SK-N-SH (cell line): ENCODE results near the gene UBE3B. TPM values are rescaled to one million over a fixed set of nuclear protein-coding genes. Genes with fewer than 3 reads are reported as not detected.
A peak's percentile ranks its signal among the peaks of the same experiment; 100 is the strongest.

ENCODE experiments used
- CTCF ChIA-PET: fragments of 300-600, 350-600 bp; formaldehyde crosslinking; extraction: SDS; loops from one replicate; lab custom pipeline; 2021; lab: Yijun Ruan, JAX
- POLR2A ChIA-PET: fragments of 350-600 bp; sonication (Branson Sonifier 250); formaldehyde crosslinking; extraction: SDS; loops from one replicate; lab custom pipeline; 2020; ENCODE audit warnings: antibody characterized with exemption, inconsistent platforms; lab: Yijun Ruan, JAX
- DNase-seq: peaks from one replicate; pipeline ENCODE4 v3.0.0; 2012
- H2AFZ ChIP-seq: fragments of 200-600 bp; sonication (generic); 2 replicates; pipeline ENCODE4 v1.8.1; 2016; ENCODE audit warnings: antibody characterized with exemption, mild to moderate bottlenecking, low read depth
- H3F3A ChIP-seq: fragments of 200-600 bp; sonication (generic); replicated peaks from 2 replicates; pipeline ENCODE3; 2016; ENCODE audit warnings: antibody characterized with exemption, mild to moderate bottlenecking; ENCODE audit not compliant: insufficient read depth
- H3K27ac ChIP-seq, 2 experiments: fragments of 200-500 bp in 1 of 2; fragments of 200-600 bp in 1 of 2; sonication (Bioruptor generic) in 1 of 2; sonication (generic), shearing (Covaris generic) in 1 of 2; 2 replicates each; pipeline versions ENCODE4 v1.5.1 to v1.6.1; 2014 to 2016; ENCODE audit warnings: low read depth in 2 of 2, inconsistent platforms in 1 of 2, low read length in 1 of 2, mild to moderate bottlenecking in 1 of 2, mixed read lengths in 1 of 2
- H3K27me3 ChIP-seq: fragments of 200-600 bp; sonication (generic), shearing (Covaris generic); 2 replicates; pipeline ENCODE4 v1.6.1; 2016; ENCODE audit warnings: mixed run types; ENCODE audit not compliant: insufficient read depth
- H3K36me3 ChIP-seq, 2 experiments: fragments of 200-500 bp in 1 of 2; fragments of 200-600 bp in 1 of 2; sonication (Bioruptor generic) in 1 of 2; sonication (generic) in 1 of 2; replicated peaks in 1 of 2; 2 replicates each; pipeline versions ENCODE3 to v1.5.1; 2014 to 2016; ENCODE audit warnings: low read length in 1 of 2, mild to moderate bottlenecking in 1 of 2; ENCODE audit not compliant: insufficient read depth in 2 of 2, control insufficient read depth in 1 of 2
- H3K4me1 ChIP-seq, 2 experiments: fragments of 200-500 bp in 1 of 2; fragments of 200-600 bp in 1 of 2; sonication (Bioruptor generic) in 1 of 2; sonication (generic), shearing (Covaris generic) in 1 of 2; 2 replicates each; pipeline versions ENCODE4 v1.5.1 to v1.6.1; 2014 to 2016; ENCODE audit warnings: low read depth in 1 of 2, low read length in 1 of 2, mixed run types in 1 of 2; ENCODE audit not compliant: insufficient read depth in 2 of 2, control insufficient read depth in 1 of 2
- H3K4me2 ChIP-seq: fragments of 200-600 bp; sonication (generic), shearing (Covaris generic); 2 replicates; pipeline ENCODE4 v1.6.1; 2017; ENCODE audit warnings: mixed run types
- H3K4me3 ChIP-seq, 2 experiments: fragments of 200-500 bp in 1 of 2; fragments of 200-600 bp in 1 of 2; sonication (Bioruptor generic) in 1 of 2; sonication (generic), shearing (Covaris generic) in 1 of 2; 2 replicates each; pipeline versions ENCODE4 v1.5.1 to v1.8.1; 2014 to 2016; ENCODE audit warnings: low read depth in 2 of 2, inconsistent platforms in 1 of 2, low read length in 1 of 2, mild to moderate bottlenecking in 1 of 2, mixed read lengths in 1 of 2, moderate library complexity in 1 of 2
- H3K79me2 ChIP-seq: fragments of 200-600 bp; sonication (generic); 2 replicates; pipeline ENCODE4 v1.8.1; 2017; ENCODE audit warnings: mild to moderate bottlenecking; ENCODE audit not compliant: insufficient read depth
- H3K9ac ChIP-seq: fragments of 200-600 bp; sonication (generic); 2 replicates; pipeline ENCODE4 v1.6.1; 2017; ENCODE audit warnings: mixed run types
- H3K9me2 ChIP-seq: fragments of 200-600 bp; sonication (generic); 2 replicates; pipeline ENCODE4 v1.6.1; 2017; ENCODE audit warnings: mixed run types
- H3K9me3 ChIP-seq: fragments of 200-600 bp; sonication (generic); 2 replicates; pipeline ENCODE4 v1.6.1; 2017; ENCODE audit warnings: mixed run types, mild to moderate bottlenecking, moderate library complexity
- H4K20me1 ChIP-seq: fragments of 200-600 bp; sonication (generic); 2 replicates; pipeline ENCODE4 v1.6.1; 2017; ENCODE audit warnings: mild to moderate bottlenecking, mixed run types; ENCODE audit not compliant: insufficient read depth
- CHD2 ChIP-seq: fragments of 150-350 bp; IDR thresholded peaks from 2 replicates; pipeline ENCODE4 v1.6.1; 2018; ENCODE audit warnings: low read length; ENCODE audit not compliant: partially characterized antibody
- RAD21 ChIP-seq: IDR thresholded peaks from 2 replicates; pipeline ENCODE4 v1.6.1; 2012; ENCODE audit warnings: mild to moderate bottlenecking, low read length
- RCOR1 ChIP-seq: fragments of 150-350 bp; IDR thresholded peaks from 2 replicates; pipeline ENCODE4 v1.6.1; 2017; ENCODE audit warnings: antibody characterized with exemption, low read length
- REST ChIP-seq: IDR thresholded peaks from 2 replicates; pipeline ENCODE4 v1.6.1; 2012; ENCODE audit warnings: mild to moderate bottlenecking, low read depth, low read length, moderate library complexity
- RXRA ChIP-seq: IDR thresholded peaks from 2 replicates; pipeline ENCODE4 v1.4.0; 2012; ENCODE audit warnings: low read depth, mild to moderate bottlenecking, borderline replicate concordance
- SIN3A ChIP-seq: IDR thresholded peaks from 2 replicates; pipeline ENCODE4 v1.6.1; 2012; ENCODE audit warnings: low read depth, mild to moderate bottlenecking, low read length, moderate library complexity, borderline replicate concordance
- TCF12 ChIP-seq: IDR thresholded peaks from 2 replicates; pipeline ENCODE4 v1.4.0; 2012
- USF2 ChIP-seq: fragments of 150-350 bp; IDR thresholded peaks from 2 replicates; pipeline ENCODE4 v1.6.1; 2017; ENCODE audit warnings: antibody characterized with exemption, low read length, low read depth, borderline replicate concordance
- WGBS: methylation state at CpG from one replicate; pipeline ENCODE4 v1.1.6; 2017; ENCODE audit warnings: low lambda C conversion rate; 5-methylcytosine and 5-hydroxymethylcytosine counted together
- polyA plus RNA-seq, 3 experiments: library from polyadenylated mRNA; depleted of rRNA; stranded (reverse); fragments of >200 nt; gene quantifications; 2 replicates each; pipeline ENCODE4 v1.2.3, GENCODE V29; 2012

UBE3B gene
- polyA plus RNA-seq, 1 of the 3 experiments (the other 2 are of a cell fraction), result 28.6 TPM

DNA sequence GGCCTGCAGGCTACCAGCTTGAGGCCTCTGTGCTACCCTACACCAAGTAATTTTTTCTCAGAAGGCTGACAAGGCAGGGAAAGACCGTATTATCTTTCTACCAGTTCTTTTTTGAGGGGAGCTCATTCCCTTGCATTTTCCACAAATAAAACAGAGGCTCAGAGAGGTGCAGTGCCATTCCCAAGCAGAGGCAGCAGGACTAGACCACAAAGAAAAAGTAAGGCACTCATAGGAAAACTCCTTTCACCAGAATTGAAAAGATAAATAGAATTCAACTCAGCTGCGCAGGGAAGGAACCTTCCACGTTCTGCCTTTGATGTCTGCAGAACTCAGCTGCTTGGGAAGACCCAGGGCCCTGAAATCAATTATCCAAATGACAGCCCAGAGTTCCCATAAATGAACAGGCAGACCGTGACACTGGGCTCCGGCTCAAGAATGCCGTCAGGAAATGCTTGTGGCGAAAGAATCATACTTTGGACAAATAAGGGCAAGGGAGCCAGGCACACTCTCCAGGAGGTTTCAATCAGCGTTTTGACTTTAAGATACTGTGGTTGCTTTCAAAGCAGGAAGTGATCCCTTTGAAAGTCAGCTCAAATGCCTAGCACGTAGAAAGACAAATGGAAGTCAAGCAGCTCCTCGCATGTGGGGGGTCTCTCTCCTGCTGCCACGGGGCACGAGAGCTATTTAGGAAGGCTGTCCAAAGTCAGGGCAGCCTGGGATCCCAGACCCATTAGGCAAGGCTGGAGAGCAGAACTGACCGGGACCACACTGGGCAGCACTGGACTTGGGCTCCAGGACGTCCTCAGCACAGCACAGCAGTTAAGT is 14.4 kb upstream of the UBE3B start (continued):
- TF ChIP-seq RCOR1 (peak; percentile 63), RAD21 (no peak)

- Histone ChIP-seq H3K4me2 (peak overlapping the region; percentile 80), H3K9me2 (no peaks in the 10 kb centered on the region), H3K27ac (peak overlapping the region; percentile 83 to 99), H3K4me1 (peaks cover 50 to 63% of the 10 kb centered on the region in 2 experiments), H3K79me2 (peaks cover 85% of the 10 kb centered on the region), H3K9ac (peak overlapping the region; percentile 70), H4K20me1 (peaks cover under 1% of the 10 kb centered on the region; the same call in 1 of the 2 replicates), H2AFZ (no peak overlapping the region), H3K9me3 (no peaks in the 10 kb centered on the region), H3F3A (peaks cover 38% of the 10 kb centered on the region), H3K36me3 (peaks cover 11 to 47% of the 10 kb centered on the region in 2 experiments), H3K27me3 (no peaks in the 10 kb centered on the region), H3K4me3 (peak overlapping the region; percentile 23 to 40; a peak in 3 of 4 replicates)
- POLR2A ChIA-PET, result no interaction called here
- DNase-seq, result peak; percentile 26
- CTCF ChIA-PET, result interaction anchor here (1.5 to 4.4 kb wide), 2 partner anchors 36 to 382 kb away, joined by 6 to 21 read pairs; no protein-coding TSS in a partner anchor
- 42% methylated on average over 5 of the region's 5 CpGs for WGBS
- TF ChIP-seq RCOR1 (no peak), TCF12 (no peak), USF2 (no peak), REST (no peak), SIN3A (no peak), RXRA (no peak), CHD2 (no peak)
These were observed 13.7 kb upstream of the UBE3B start for GRCh38 chr12:109463756-109464155.
